HCT116 (cell line): Measurements from ENCODE around the gene ATRIP. TPM values are rescaled to one million over a fixed set of nuclear protein-coding genes. Genes with fewer than 3 reads are reported as not detected.
A peak's percentile ranks its signal among the peaks of the same experiment; 100 is the strongest.

Source experiments
- ATAC-seq: fragments of 200-7000 bp; cut with Tn5 transposase; 2 replicates; pipeline ENCODE4 v1.9.1; 2020; ENCODE audit warnings: mild to moderate bottlenecking, moderate library complexity
- BruUV-seq: library from RNA; stranded (reverse); fragments of 400-500 nt; replicated peaks from 2 replicates; lab custom pipeline; 2021; lab: Mats Ljungman, UMichigan
- CTCF ChIA-PET: fragments of 300-600 bp; sonication (Branson Sonifier 250); formaldehyde crosslinking; loops from one replicate; lab custom pipeline; 2021; ENCODE audit warnings: antibody characterized with exemption; lab: Charles Lee
- POLR2A ChIA-PET: fragments of 300-600, 350-600 bp; sonication (Branson Sonifier 250); formaldehyde crosslinking; loops from one replicate; lab custom pipeline; 2021; ENCODE audit warnings: antibody characterized with exemption; lab: Charles Lee
- RAD21 ChIA-PET, 2 experiments: fragments of 300-600 bp; sonication (Branson Sonifier 250); formaldehyde crosslinking; loops; one replicate each; lab custom pipeline; 2023; ENCODE audit warnings: low total read pairs in 2 of 2; ENCODE audit not compliant: uncharacterized antibody in 2 of 2, unreplicated experiment in 2 of 2, low non-redundant PET in 1 of 2; lab: Charles Lee
- DNase-seq: peaks from one replicate; pipeline ENCODE4 v3.0.0-alpha.2; 2010; ENCODE audit warnings: low read depth, low spot score
- H2AFZ ChIP-seq: fragments of 200-600 bp; shearing (Covaris generic), sonication (generic); 2 replicates; pipeline ENCODE4 v1.6.1; 2017; ENCODE audit warnings: low read depth, mixed run types, mixed read lengths, antibody characterized with exemption, low read length; ENCODE audit not compliant: poor library complexity, severe bottlenecking
- H3K27ac ChIP-seq: 2 replicates; pipeline ENCODE4 v1.5.1; 2012; ENCODE audit warnings: low read depth, low read length
- H3K27me3 ChIP-seq: fragments of 200-600 bp; sonication (generic); 2 replicates; pipeline ENCODE4 v1.6.1; 2016; ENCODE audit warnings: mixed run types, low read length, mixed read lengths; ENCODE audit not compliant: insufficient read depth
- H3K36me3 ChIP-seq, 2 experiments: fragments of 200-500 bp in 1 of 2; fragments of 200-600 bp in 1 of 2; sonication (Bioruptor generic) in 1 of 2; sonication (generic) in 1 of 2; 2 replicates each; pipeline versions ENCODE4 v1.5.1 to v1.6.1; 2014 to 2016; ENCODE audit warnings: low read length in 2 of 2, inconsistent platforms in 1 of 2, mixed read lengths in 1 of 2, mixed run types in 1 of 2; ENCODE audit not compliant: insufficient read depth in 2 of 2, control insufficient read depth in 1 of 2
- H3K4me1 ChIP-seq, 2 experiments: fragments of 200-600 bp in 1 of 2; sonication (generic) in 1 of 2; 2 replicates each; pipeline versions ENCODE4 v1.5.1 to v1.6.1; 2012 to 2017; ENCODE audit warnings: low read length in 2 of 2, inconsistent platforms in 1 of 2, mild to moderate bottlenecking in 1 of 2, mixed read lengths in 1 of 2, mixed run types in 1 of 2, moderate library complexity in 1 of 2; ENCODE audit not compliant: insufficient read depth in 2 of 2, control insufficient read depth in 1 of 2
- H3K4me2 ChIP-seq: fragments of 200-600 bp; sonication (generic); 2 replicates; pipeline ENCODE4 v1.6.1; 2017; ENCODE audit warnings: mixed run types, low read length, mixed read lengths
- H3K4me3 ChIP-seq, 2 experiments: fragments of 200-600 bp in 1 of 2; sonication (generic) in 1 of 2; replicated peaks in 1 of 2; 2 replicates each; pipeline ENCODE4 v1.5.1; 2011 to 2016; ENCODE audit warnings: low read length in 2 of 2, control low read depth in 1 of 2, low read depth in 1 of 2, mild to moderate bottlenecking in 1 of 2, mixed read lengths in 1 of 2, mixed run types in 1 of 2
- H3K79me2 ChIP-seq: fragments of 200-600 bp; sonication (generic); 2 replicates; pipeline ENCODE4 v1.6.1; 2017; ENCODE audit warnings: mild to moderate bottlenecking, mixed run types, low read length, moderate library complexity, mixed read lengths; ENCODE audit not compliant: insufficient read depth
- H3K9ac ChIP-seq: fragments of 200-600 bp; sonication (generic); 2 replicates; pipeline ENCODE4 v1.6.1; 2016; ENCODE audit warnings: low read length, mixed read lengths
- H3K9me2 ChIP-seq: fragments of 200-600 bp; sonication (generic), shearing (Covaris generic); 2 replicates; pipeline ENCODE4 v1.6.1; 2017; ENCODE audit warnings: mixed run types, mild to moderate bottlenecking, moderate library complexity; ENCODE audit not compliant: insufficient read depth
- H3K9me3 ChIP-seq, 2 experiments: fragments of 200-500 bp in 1 of 2; fragments of 200-600 bp in 1 of 2; sonication (Bioruptor generic) in 1 of 2; sonication (generic) in 1 of 2; 2 replicates each; pipeline ENCODE4 v1.6.1; 2014 to 2017; ENCODE audit warnings: low read length in 2 of 2, mixed read lengths in 2 of 2, inconsistent platforms in 1 of 2, low read depth in 1 of 2, mild to moderate bottlenecking in 1 of 2, mixed run types in 1 of 2, moderate library complexity in 1 of 2; ENCODE audit not compliant: control insufficient read depth in 1 of 2, insufficient read depth in 1 of 2
- H4K20me1 ChIP-seq: fragments of 200-600 bp; sonication (generic), shearing (Covaris generic); 2 replicates; pipeline ENCODE4 v1.6.1; 2017; ENCODE audit warnings: mixed run types, mild to moderate bottlenecking, moderate library complexity; ENCODE audit not compliant: insufficient read depth
- FOSL1 ChIP-seq: IDR thresholded peaks from 2 replicates; pipeline ENCODE4 v1.6.1; 2012; ENCODE audit warnings: low read depth
- POLR2A ChIP-seq: IDR thresholded peaks from 2 replicates; pipeline ENCODE4 v1.7.0; 2011; ENCODE audit warnings: borderline replicate concordance; ENCODE audit not compliant: insufficient read depth, insufficient read length; ENCODE audit errors: extremely low read depth
- POLR2AphosphoS5 ChIP-seq: IDR thresholded peaks from 2 replicates; pipeline ENCODE4 v1.6.1; 2011; ENCODE audit warnings: mild to moderate bottlenecking, low read depth, low read length, moderate library complexity
- TCF7L2 ChIP-seq: IDR thresholded peaks from 2 replicates; pipeline ENCODE4 v1.7.0; 2011; ENCODE audit warnings: borderline replicate concordance, inconsistent platforms; ENCODE audit not compliant: insufficient read depth, insufficient read length; ENCODE audit errors: extremely low read depth
- ZFX ChIP-seq: fragments of 450-650 bp; IDR thresholded peaks from 2 replicates; pipeline ENCODE4 v1.6.1; 2017
- intact Hi-C: fragments of 100-400 bp; cut with micrococcal nuclease; formaldehyde crosslinking; loops from 2 replicates; pipeline ENCODE4 v1.10.0; 2022
- total RNA-seq: library from RNA; stranded (reverse); gene quantifications from one replicate; pipeline ENCODE4 v1.2.1, GENCODE V29; 2021; ENCODE audit not compliant: unreplicated experiment

ATRIP gene
- total RNA-seq, 1 experiment from 2014 or later: 15.6 TPM

- peaks cover 0 to 17% of the 10 kb centered on the region in 2 experiments; a peak in 1 of 4 replicates for H3K36me3 ChIP-seq
- H3K27ac ChIP-seq: peak overlapping the region; percentile 81
- no peaks in the 10 kb centered on the region for H4K20me1 ChIP-seq
- DNase-seq (no peak), ATAC-seq (peak; percentile 33)
- POLR2A ChIA-PET: no interaction called here
- CTCF ChIA-PET: interaction anchor here (1.1 to 3.3 kb wide), 2 partner anchors 28 to 155 kb away, joined by 4 to 15 read pairs; no protein-coding TSS in a partner anchor
- intact Hi-C loops: no loop called here
- RAD21 ChIA-PET: no interaction called here
- no peaks in the 10 kb centered on the region; the same call in 1 of the 2 replicates for H3K79me2 ChIP-seq
- H3K9me3 ChIP-seq: no peaks in the 10 kb centered on the region
- peaks cover 37 to 52% of the 10 kb centered on the region in 2 experiments for H3K4me1 ChIP-seq
- peak overlapping the region; percentile 58 to 70 for H3K4me3 ChIP-seq
- no peak for TF ChIP-seq FOSL1
- 0 out of 2 replicates have a peak, but pooled peaks have one; percentile 18 for TF ChIP-seq POLR2AphosphoS5
- peak overlapping the region; percentile 91 for H3K4me2 ChIP-seq
- H3K9ac ChIP-seq: peak overlapping the region; percentile 77
- H3K27me3 ChIP-seq: no peaks in the 10 kb centered on the region
- no TSS peak for BruUV-seq
- no peak overlapping the region for H2AFZ ChIP-seq
- H3K9me2 ChIP-seq: no peaks in the 10 kb centered on the region
Observed at GRCh38 chr3:48428572-48429316, 17.8 kb upstream of the ATRIP start.

GRCh38 chr3:48429317-48429959, 17.1 kb upstream of the ATRIP start:
- peak; percentile 58 for ATAC-seq
- TF ChIP-seq ZFX: peak; percentile 76; the same call in 1 of the 2 replicates
- peak; percentile 64 for TF ChIP-seq TCF7L2
- TF ChIP-seq POLR2AphosphoS5: peak; percentile 24; the same call in 1 of the 2 replicates
- TF ChIP-seq POLR2A: no peak
- no peaks in the 10 kb centered on the region for H4K20me1 ChIP-seq
- CTCF ChIA-PET: interaction anchor here (2.7 to 3.3 kb wide), 2 partner anchors 10 to 29 kb away, joined by 8 to 15 read pairs; partner anchors contain the start of genes CCDC51 and TMA7
- H3K36me3 ChIP-seq: peaks cover 0 to 17% of the 10 kb centered on the region in 2 experiments; a peak in 1 of 4 replicates
- peak overlapping the region; percentile 81 for H3K27ac ChIP-seq
- H3K79me2 ChIP-seq: peaks cover 2% of the 10 kb centered on the region; the same call in 1 of the 2 replicates
- RAD21 ChIA-PET: no interaction called here
- peak overlapping the region; percentile 58 to 70 for H3K4me3 ChIP-seq
- H3K9me3 ChIP-seq: no peaks in the 10 kb centered on the region
- peak overlapping the region; percentile 85 for H2AFZ ChIP-seq
- POLR2A ChIA-PET: interaction anchor here (1.8 kb wide), 1 partner anchor 10 kb away, joined by 5 read pairs; the partner anchor contains the start of genes CCDC51 and TMA7
- no peak for DNase-seq
- H3K4me1 ChIP-seq: peaks cover 44 to 59% of the 10 kb centered on the region in 2 experiments
- H3K27me3 ChIP-seq: no peaks in the 10 kb centered on the region
- intact Hi-C loops: no loop called here
- peak overlapping the region; percentile 91 for H3K4me2 ChIP-seq
- H3K9ac ChIP-seq: peak overlapping the region; percentile 77
- no peaks in the 10 kb centered on the region for H3K9me2 ChIP-seq
- no TSS peak for BruUV-seq
